Osteocyte (in vitro differentiated cells): ENCODE measurements around the gene RPS6KA2. TPM values are rescaled to one million over a fixed set of nuclear protein-coding genes. Genes with fewer than 3 reads are reported as not detected.

Source experiments
- DNase-seq: peaks from one replicate; pipeline ENCODE4 v3.0.0; 2021; ENCODE audit warnings: mixed read lengths; ENCODE audit not compliant: unreplicated experiment; ENCODE audit errors: extremely low spot score
- H3K27ac Mint-ChIP-seq: one replicate; pipeline ENCODE4 v1.8.0; 2021; ENCODE audit warnings: mild to moderate bottlenecking, mixed read lengths; ENCODE audit not compliant: unreplicated experiment
- H3K27me3 Mint-ChIP-seq: one replicate; pipeline ENCODE4 v1.8.0; 2021; ENCODE audit warnings: mixed read lengths; ENCODE audit not compliant: unreplicated experiment
- H3K36me3 Mint-ChIP-seq: one replicate; pipeline ENCODE4 v1.8.0; 2021; ENCODE audit warnings: mixed read lengths; ENCODE audit not compliant: unreplicated experiment
- H3K4me1 Mint-ChIP-seq: one replicate; pipeline ENCODE4 v1.8.0; 2021; ENCODE audit warnings: mixed read lengths; ENCODE audit not compliant: unreplicated experiment
- H3K4me3 Mint-ChIP-seq: one replicate; pipeline ENCODE4 v1.8.0; 2021; ENCODE audit warnings: mild to moderate bottlenecking, moderate library complexity, mixed read lengths; ENCODE audit not compliant: unreplicated experiment
- H3K9me3 Mint-ChIP-seq: one replicate; pipeline ENCODE4 v1.8.0; 2021; ENCODE audit warnings: mixed read lengths; ENCODE audit not compliant: unreplicated experiment
- CTCF ChIP-seq: fragments of 200-600 bp; sonication (generic); IDR thresholded peaks from 2 replicates; pipeline ENCODE4 v1.5.0; 2021; ENCODE audit warnings: antibody characterized with exemption, mild to moderate bottlenecking, moderate library complexity
- total RNA-seq: library from RNA; stranded (reverse); gene quantifications from 2 replicates; pipeline ENCODE4 v1.2.1, GENCODE V29; 2021

The RPS6KA2 gene
- total RNA-seq, 1 donor from 2014 or later: 89.9 TPM

- H3K4me1 Mint-ChIP-seq: peaks cover 8% of the 10 kb centered on the region
- no peak for TF ChIP-seq CTCF
- no peak overlapping the region for H3K4me3 Mint-ChIP-seq
- no peak overlapping the region for H3K27ac Mint-ChIP-seq
- no peak for DNase-seq
- H3K36me3 Mint-ChIP-seq: no peaks in the 10 kb centered on the region
- peaks cover under 1% of the 10 kb centered on the region for H3K9me3 Mint-ChIP-seq
- H3K27me3 Mint-ChIP-seq: peaks cover 10% of the 10 kb centered on the region
Observed at GRCh38 chr6:166638573-166638964, 11.5 kb upstream of the RPS6KA2 start.

- H3K27ac Mint-ChIP-seq: no peak overlapping the region
- H3K27me3 Mint-ChIP-seq: peaks cover 9% of the 10 kb centered on the region
- H3K4me3 Mint-ChIP-seq: no peak overlapping the region
- DNase-seq: no peak
- no peak for TF ChIP-seq CTCF
- H3K4me1 Mint-ChIP-seq: peaks cover 8% of the 10 kb centered on the region
- H3K36me3 Mint-ChIP-seq: no peaks in the 10 kb centered on the region
- H3K9me3 Mint-ChIP-seq: no peaks in the 10 kb centered on the region
Observed at GRCh38 chr6:166637812-166638572, 10.9 kb upstream of the RPS6KA2 start.

- Mint-ChIP-seq H3K9me3 (no peaks in the 10 kb centered on the region), H3K4me3 (no peak overlapping the region), H3K27me3 (peaks cover 6% of the 10 kb centered on the region), H3K27ac (no peak overlapping the region), H3K36me3 (no peaks in the 10 kb centered on the region), H3K4me1 (peaks cover 8% of the 10 kb centered on the region)
- no peak for TF ChIP-seq CTCF
- DNase-seq: no peak
Observed at GRCh38 chr6:166636934-166637333, 9.9 kb upstream of the RPS6KA2 start.

GRCh38 chr6:166636191-166636933 is 9.3 kb upstream of the RPS6KA2 start:
- H3K4me1 Mint-ChIP-seq: peaks cover 8% of the 10 kb centered on the region
- no peaks in the 10 kb centered on the region for H3K36me3 Mint-ChIP-seq
- H3K4me3 Mint-ChIP-seq: no peak overlapping the region
- H3K27ac Mint-ChIP-seq: no peak overlapping the region
- TF ChIP-seq CTCF: no peak
- DNase-seq: no peak
- peaks cover 3% of the 10 kb centered on the region for H3K27me3 Mint-ChIP-seq
- no peaks in the 10 kb centered on the region for H3K9me3 Mint-ChIP-seq
